ENCODE results near the gene ZNF43. TPM values are rescaled to one million over a fixed set of nuclear protein-coding genes. Genes with fewer than 3 reads are reported as not detected.
"Not testable (repeated sequence)": the region's sequence is repeated elsewhere in the genome, so short reads cannot be mapped to it uniquely, and the experiment has no call there.

ZNF43 gene
- total RNA-seq = 10 to 100 TPM; 22.7 to 25.2 TPM
- 13.9 TPM for polyA plus RNA-seq

- Mint-ChIP-seq H3K4me3 (peak within 1 kb of the TSS; percentile 95 to 100 (median 98)), H3K9me3 (peaks cover 0 to 2% (median 0%) of the 10 kb centered on the region in 5 donors), H3K4me1 (peaks cover 28 to 48% (median 43%) of the 10 kb centered on the region in 3 donors), H3K27ac (peak within 1 kb of the TSS; percentile 94 to 99 (median 98)), H3K27me3 (no peaks in the 10 kb centered on the region), H3K36me3 (peaks cover 7 to 26% (median 8%) of the 10 kb centered on the region in 3 donors)
- Histone ChIP-seq H3K36me3 (ENCODE audit: insufficient read depth, low read length) (peaks cover 6% of the 10 kb centered on the region), H3K27me3 (ENCODE audit: insufficient read depth, low read length, poor library complexity, severe bottlenecking) (no peaks in the 10 kb centered on the region), H3K4me3 (ENCODE audit: low read length) (peak within 1 kb of the TSS; percentile 91), H3K27ac (ENCODE audit: low read depth, low read length) (peak within 1 kb of the TSS; percentile 80), H3K9me3 (ENCODE audit: low read length) (no peaks in the 10 kb centered on the region), H3K4me1 (ENCODE audit: insufficient read depth, low read length) (peaks cover 7% of the 10 kb centered on the region)
- ChIA-PET CTCF (interaction anchor here (0.9 to 1.3 kb wide), 2 partner anchors 16 to 69 kb away, joined by 3 to 12 read pairs; partner anchors contain the start of gene ZNF100), POLR2A (interaction anchor here (0.5 to 2.0 kb wide), 8 partner anchors 8 to 1434 kb away, joined by 4 to 32 read pairs (median 6); partner anchors contain the start of genes ZNF100, ZNF257 and ZNF708)
- peak; percentile 87 to 95 (median 91) for DNase-seq
Observed at GRCh38 chr19:21835810-21836444, at the start of gene ZNF43. TSS of gene ZNF43 (minus strand) at chr19:21836182. CDS start at chr19:21836038, 144 bp downstream.

GRCh38 chr19:21885516-21885915 lies 49.5 kb upstream of the ZNF43 start:
- CTCF ChIA-PET; H3K4me3 ChIP-seq (ENCODE audit: low read length); H3K27me3 ChIP-seq (ENCODE audit: insufficient read depth, low read length, poor library complexity, severe bottlenecking); POLR2A ChIA-PET; H3K36me3 Mint-ChIP-seq; H3K4me1 ChIP-seq (ENCODE audit: insufficient read depth, low read length); H3K4me3 Mint-ChIP-seq; H3K36me3 ChIP-seq (ENCODE audit: insufficient read depth, low read length); H3K9me3 ChIP-seq (ENCODE audit: low read length); DNase-seq; H3K4me1 Mint-ChIP-seq; H3K9me3 Mint-ChIP-seq; H3K27ac ChIP-seq (ENCODE audit: low read depth, low read length); H3K27ac Mint-ChIP-seq: not testable (repeated sequence)
- peaks cover 6 to 26% of the 10 kb centered on the region in 2 donors for H3K27me3 Mint-ChIP-seq

GRCh38 chr19:21884786-21885185 lies 48.8 kb upstream of the ZNF43 start:
- H3K9me3 Mint-ChIP-seq = not testable (repeated sequence)

GRCh38 chr19:21883516-21883915 lies 47.5 kb upstream of the ZNF43 start:
- CTCF ChIA-PET = no interaction called here
- Mint-ChIP-seq H3K27ac (no peak overlapping the region), H3K4me3 (no peak overlapping the region), H3K4me1 (no peaks in the 10 kb centered on the region), H3K9me3 (no peaks in the 10 kb centered on the region), H3K36me3 (no peaks in the 10 kb centered on the region), H3K27me3 (peaks cover 1 to 26% of the 10 kb centered on the region in 2 donors)
- POLR2A ChIA-PET = no interaction called here
- no peak overlapping the region for H3K4me3 ChIP-seq (ENCODE audit: low read length)
- no peak overlapping the region for H3K27ac ChIP-seq (ENCODE audit: low read depth, low read length)
- no peaks in the 10 kb centered on the region for H3K4me1 ChIP-seq (ENCODE audit: insufficient read depth, low read length)
- no peak for DNase-seq
- no peaks in the 10 kb centered on the region for H3K9me3 ChIP-seq (ENCODE audit: low read length)
- H3K36me3 ChIP-seq (ENCODE audit: insufficient read depth, low read length) = no peaks in the 10 kb centered on the region
- H3K27me3 ChIP-seq (ENCODE audit: insufficient read depth, low read length, poor library complexity, severe bottlenecking) = no peaks in the 10 kb centered on the region

More at GRCh38 chr19:21884786-21885185, 48.8 kb upstream of the ZNF43 start:
- H3K4me1 ChIP-seq (ENCODE audit: insufficient read depth, low read length); H3K27ac ChIP-seq (ENCODE audit: low read depth, low read length); H3K27me3 ChIP-seq (ENCODE audit: insufficient read depth, low read length, poor library complexity, severe bottlenecking); H3K36me3 Mint-ChIP-seq; H3K36me3 ChIP-seq (ENCODE audit: insufficient read depth, low read length); H3K4me1 Mint-ChIP-seq; H3K9me3 ChIP-seq (ENCODE audit: low read length); H3K27ac Mint-ChIP-seq; H3K4me3 ChIP-seq (ENCODE audit: low read length); DNase-seq; CTCF ChIA-PET; H3K4me3 Mint-ChIP-seq; POLR2A ChIA-PET: not testable (repeated sequence)
- H3K27me3 Mint-ChIP-seq = peaks cover 6 to 26% of the 10 kb centered on the region in 2 donors

- not testable (repeated sequence) for H3K36me3 Mint-ChIP-seq, DNase-seq
Observed at GRCh38 chr19:21880761-21881160, 44.8 kb upstream of the ZNF43 start.

GRCh38 chr19:21878646-21879045 lies 42.7 kb upstream of the ZNF43 start:
- POLR2A ChIA-PET = no interaction called here

More at GRCh38 chr19:21880761-21881160, 44.8 kb upstream of the ZNF43 start:
- H3K4me3 ChIP-seq (ENCODE audit: low read length); H3K36me3 ChIP-seq (ENCODE audit: insufficient read depth, low read length); H3K4me1 ChIP-seq (ENCODE audit: insufficient read depth, low read length); CTCF ChIA-PET; H3K9me3 ChIP-seq (ENCODE audit: low read length); H3K27me3 ChIP-seq (ENCODE audit: insufficient read depth, low read length, poor library complexity, severe bottlenecking); H3K27ac Mint-ChIP-seq; H3K4me3 Mint-ChIP-seq; H3K9me3 Mint-ChIP-seq; H3K27ac ChIP-seq (ENCODE audit: low read depth, low read length); H3K4me1 Mint-ChIP-seq; POLR2A ChIA-PET: not testable (repeated sequence)
- H3K27me3 Mint-ChIP-seq = peaks cover 1 to 19% of the 10 kb centered on the region in 2 donors

GRCh38 chr19:21877976-21878375 lies 42.0 kb upstream of the ZNF43 start:
- no peaks in the 10 kb centered on the region for H3K27me3 ChIP-seq (ENCODE audit: insufficient read depth, low read length, poor library complexity, severe bottlenecking)
- H3K9me3 ChIP-seq (ENCODE audit: low read length) = no peaks in the 10 kb centered on the region
- POLR2A ChIA-PET = no interaction called here
- CTCF ChIA-PET = no interaction called here
- Mint-ChIP-seq H3K9me3 (no peaks in the 10 kb centered on the region), H3K4me1 (no peaks in the 10 kb centered on the region), H3K4me3 (no peak overlapping the region), H3K36me3 (no peaks in the 10 kb centered on the region), H3K27me3 (no peaks in the 10 kb centered on the region), H3K27ac (peak overlapping the region in 1 of 8 donors; percentile 61)
- DNase-seq = no peak
- no peak overlapping the region for H3K4me3 ChIP-seq (ENCODE audit: low read length)
- H3K36me3 ChIP-seq (ENCODE audit: insufficient read depth, low read length) = no peaks in the 10 kb centered on the region
- no peak overlapping the region for H3K27ac ChIP-seq (ENCODE audit: low read depth, low read length)
- H3K4me1 ChIP-seq (ENCODE audit: insufficient read depth, low read length) = no peaks in the 10 kb centered on the region

More at GRCh38 chr19:21878646-21879045, 42.7 kb upstream of the ZNF43 start:
- CTCF ChIA-PET = no interaction called here
- Histone ChIP-seq H3K36me3 (ENCODE audit: insufficient read depth, low read length) (no peaks in the 10 kb centered on the region), H3K27ac (ENCODE audit: low read depth, low read length) (no peak overlapping the region), H3K27me3 (ENCODE audit: insufficient read depth, low read length, poor library complexity, severe bottlenecking) (no peaks in the 10 kb centered on the region), H3K9me3 (ENCODE audit: low read length) (no peaks in the 10 kb centered on the region), H3K4me1 (ENCODE audit: insufficient read depth, low read length) (no peaks in the 10 kb centered on the region), H3K4me3 (ENCODE audit: low read length) (no peak overlapping the region)
- Mint-ChIP-seq H3K4me3 (no peak overlapping the region), H3K27ac (peak overlapping the region in 1 of 8 donors; percentile 29), H3K27me3 (peaks cover 1 to 5% of the 10 kb centered on the region in 2 donors), H3K4me1 (no peaks in the 10 kb centered on the region), H3K9me3 (no peaks in the 10 kb centered on the region), H3K36me3 (no peaks in the 10 kb centered on the region)
- no peak for DNase-seq

GRCh38 chr19:21876608-21877007 lies 40.6 kb upstream of the ZNF43 start:
- H3K4me1 ChIP-seq (ENCODE audit: insufficient read depth, low read length); H3K36me3 ChIP-seq (ENCODE audit: insufficient read depth, low read length); H3K4me1 Mint-ChIP-seq; H3K27ac Mint-ChIP-seq; DNase-seq; H3K27me3 Mint-ChIP-seq; POLR2A ChIA-PET; H3K36me3 Mint-ChIP-seq; H3K9me3 ChIP-seq (ENCODE audit: low read length); H3K27ac ChIP-seq (ENCODE audit: low read depth, low read length); H3K4me3 Mint-ChIP-seq; CTCF ChIA-PET; H3K4me3 ChIP-seq (ENCODE audit: low read length); H3K27me3 ChIP-seq (ENCODE audit: insufficient read depth, low read length, poor library complexity, severe bottlenecking); H3K9me3 Mint-ChIP-seq: not testable (repeated sequence)

Measured in CD8-positive, alpha-beta memory T cell (primary cell).